Loucy (cell line): Measurements from ENCODE around the gene RPH3AL.

Experiments
- EZH2phosphoT487 ChIP-seq: fragments of 200-600 bp; IDR thresholded peaks from 2 replicates; pipeline ENCODE4 v1.6.1; 2018; ENCODE audit warnings: antibody characterized with exemption, mild to moderate bottlenecking, moderate library complexity, borderline replicate concordance
- TF ChIP-seq, protein P1 (sequence below): fragments of 200-600 bp; sonication (generic); conservative IDR thresholded peaks from 2 replicates; pipeline ENCODE4 v1.5.1; 2014; ENCODE audit warnings: mild to moderate bottlenecking, antibody characterized with exemption, low read length

DNA sequence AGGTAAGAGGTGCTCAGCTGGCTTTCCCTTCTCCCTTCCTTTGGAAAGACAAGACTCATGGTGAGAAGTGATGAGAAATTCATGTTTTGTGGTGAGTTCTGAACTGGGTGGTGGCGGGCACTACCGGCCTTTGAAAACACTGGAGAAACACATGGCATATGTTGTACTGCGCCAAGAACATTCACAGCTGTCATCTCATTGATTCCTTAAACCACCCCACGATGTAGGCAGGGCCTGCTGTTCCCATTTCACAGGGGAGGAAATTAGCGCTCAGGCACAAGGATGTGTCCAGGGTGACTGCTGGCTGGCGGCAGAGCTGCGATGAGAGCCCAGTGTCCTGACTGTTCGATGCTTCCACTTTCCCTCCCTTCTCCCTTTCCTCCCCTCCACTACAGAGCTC is 169.6 kb downstream of the RPH3AL start:
- TF ChIP-seq, protein P1, sequence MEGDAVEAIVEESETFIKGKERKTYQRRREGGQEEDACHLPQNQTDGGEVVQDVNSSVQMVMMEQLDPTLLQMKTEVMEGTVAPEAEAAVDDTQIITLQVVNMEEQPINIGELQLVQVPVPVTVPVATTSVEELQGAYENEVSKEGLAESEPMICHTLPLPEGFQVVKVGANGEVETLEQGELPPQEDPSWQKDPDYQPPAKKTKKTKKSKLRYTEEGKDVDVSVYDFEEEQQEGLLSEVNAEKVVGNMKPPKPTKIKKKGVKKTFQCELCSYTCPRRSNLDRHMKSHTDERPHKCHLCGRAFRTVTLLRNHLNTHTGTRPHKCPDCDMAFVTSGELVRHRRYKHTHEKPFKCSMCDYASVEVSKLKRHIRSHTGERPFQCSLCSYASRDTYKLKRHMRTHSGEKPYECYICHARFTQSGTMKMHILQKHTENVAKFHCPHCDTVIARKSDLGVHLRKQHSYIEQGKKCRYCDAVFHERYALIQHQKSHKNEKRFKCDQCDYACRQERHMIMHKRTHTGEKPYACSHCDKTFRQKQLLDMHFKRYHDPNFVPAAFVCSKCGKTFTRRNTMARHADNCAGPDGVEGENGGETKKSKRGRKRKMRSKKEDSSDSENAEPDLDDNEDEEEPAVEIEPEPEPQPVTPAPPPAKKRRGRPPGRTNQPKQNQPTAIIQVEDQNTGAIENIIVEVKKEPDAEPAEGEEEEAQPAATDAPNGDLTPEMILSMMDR: no peak
- TF ChIP-seq EZH2phosphoT487: no peak
